ENCODE results near the gene PDE8B. TPM values are rescaled to one million over a fixed set of nuclear protein-coding genes. Genes with fewer than 3 reads are reported as not detected.

Gene PDE8B
- total RNA-seq, 1 experiment from 2014 or later, result not detected

- no TSS peak for BruUV-seq (replicated peaks)
- ChIA-PET CTCF (no interaction called here), POLR2A (ENCODE audit: unreplicated experiment) (no interaction called here)
Measured at GRCh38 chr5:77181173-77181572, 29.3 kb upstream of the PDE8B start.

GRCh38 chr5:77181596-77182304, 28.7 kb upstream of the PDE8B start:
- Histone ChIP-seq H3K4me1 (ENCODE audit: insufficient read depth, low read length) (peaks cover 12% of the 10 kb centered on the region), H2AFZ (ENCODE audit: low read length) (no peak overlapping the region), H3K9me3 (ENCODE audit: low read length) (no peaks in the 10 kb centered on the region), H3K79me2 (ENCODE audit: low read length) (no peaks in the 10 kb centered on the region), H3K36me3 (ENCODE audit: low read depth, low read length) (no peaks in the 10 kb centered on the region), H3K9ac (ENCODE audit: low read length) (no peak overlapping the region), H4K20me1 (ENCODE audit: low read length) (no peaks in the 10 kb centered on the region), H3K27ac (ENCODE audit: low read length) (no peak overlapping the region), H3K4me2 (ENCODE audit: low read length) (no peak overlapping the region), H3K4me3 (ENCODE audit: low read length) (no peak overlapping the region), H3K27me3 (ENCODE audit: low read length) (no peaks in the 10 kb centered on the region), H3K9me2 (replicated peaks; ENCODE audit: low read length) (no peaks in the 10 kb centered on the region), H3F3A (ENCODE audit: low read length, unreplicated experiment) (no peaks in the 10 kb centered on the region)
- no TSS peak for BruUV-seq (replicated peaks)
- TF ChIP-seq EZH2phosphoT487 (IDR thresholded peaks at IDR 0.05; ENCODE audit: borderline replicate concordance, low read length) (no peak), CTCF (conservative IDR thresholded peaks at IDR 0.05; ENCODE audit: low read depth, low read length) (no peak), EZH2 (IDR thresholded peaks at IDR 0.05; ENCODE audit: low read length, unreplicated experiment) (no peak)
- POLR2A ChIA-PET (ENCODE audit: unreplicated experiment), result no interaction called here
- ATAC-seq (no peak), DNase-seq (no peak)
- intact Hi-C loops (cut with micrococcal nuclease), result no loop called here
- CTCF ChIA-PET, result interaction anchor here (0.6 kb wide), 1 partner anchor 38 kb away, joined by 3 read pairs; no protein-coding TSS in a partner anchor

More at GRCh38 chr5:77181173-77181572, 29.3 kb upstream of the PDE8B start:
- DNase-seq (no peak), ATAC-seq (no peak)
- H3K4me2 ChIP-seq (ENCODE audit: low read length), result no peak overlapping the region
- no peaks in the 10 kb centered on the region for H4K20me1 ChIP-seq (ENCODE audit: low read length)
- H3K27me3 ChIP-seq (ENCODE audit: low read length), result no peaks in the 10 kb centered on the region
- H3K4me3 ChIP-seq (ENCODE audit: low read length), result no peak overlapping the region
- peaks cover 12% of the 10 kb centered on the region for H3K4me1 ChIP-seq (ENCODE audit: insufficient read depth, low read length)
- no peaks in the 10 kb centered on the region for H3K36me3 ChIP-seq (ENCODE audit: low read depth, low read length)
- intact Hi-C loops (cut with micrococcal nuclease), result no loop called here
- no peaks in the 10 kb centered on the region for H3K9me3 ChIP-seq (ENCODE audit: low read length)
- H3F3A ChIP-seq (ENCODE audit: low read length, unreplicated experiment), result no peaks in the 10 kb centered on the region
- H3K9me2 ChIP-seq (replicated peaks; ENCODE audit: low read length), result no peaks in the 10 kb centered on the region
- H2AFZ ChIP-seq (ENCODE audit: low read length), result no peak overlapping the region
- no peak overlapping the region for H3K9ac ChIP-seq (ENCODE audit: low read length)
- H3K79me2 ChIP-seq (ENCODE audit: low read length), result no peaks in the 10 kb centered on the region
- no peak overlapping the region for H3K27ac ChIP-seq (ENCODE audit: low read length)
- TF ChIP-seq EZH2phosphoT487 (IDR thresholded peaks at IDR 0.05; ENCODE audit: borderline replicate concordance, low read length), result no peak
- TF ChIP-seq EZH2 (IDR thresholded peaks at IDR 0.05; ENCODE audit: low read length, unreplicated experiment), result no peak
- no peak for TF ChIP-seq CTCF (conservative IDR thresholded peaks at IDR 0.05; ENCODE audit: low read depth, low read length)

GRCh38 chr5:77182367-77182766, 28.1 kb upstream of the PDE8B start:
- ATAC-seq, result no peak
- Histone ChIP-seq H3K79me2 (ENCODE audit: low read length) (no peaks in the 10 kb centered on the region), H3K27me3 (ENCODE audit: low read length) (no peaks in the 10 kb centered on the region), H3K9me2 (replicated peaks; ENCODE audit: low read length) (no peaks in the 10 kb centered on the region), H3K27ac (ENCODE audit: low read length) (no peak overlapping the region), H3F3A (ENCODE audit: low read length, unreplicated experiment) (no peaks in the 10 kb centered on the region), H3K4me1 (ENCODE audit: insufficient read depth, low read length) (peaks cover 11% of the 10 kb centered on the region), H3K9me3 (ENCODE audit: low read length) (no peaks in the 10 kb centered on the region), H3K9ac (ENCODE audit: low read length) (no peak overlapping the region), H4K20me1 (ENCODE audit: low read length) (no peaks in the 10 kb centered on the region), H3K4me2 (ENCODE audit: low read length) (no peak overlapping the region), H3K36me3 (ENCODE audit: low read depth, low read length) (no peaks in the 10 kb centered on the region), H3K4me3 (ENCODE audit: low read length) (no peak overlapping the region), H2AFZ (ENCODE audit: low read length) (no peak overlapping the region)
- no peak for DNase-seq
- ChIA-PET CTCF (interaction anchor here (0.6 kb wide), 1 partner anchor 38 kb away, joined by 3 read pairs; no protein-coding TSS in a partner anchor), POLR2A (ENCODE audit: unreplicated experiment) (no interaction called here)
- TF ChIP-seq EZH2 (IDR thresholded peaks at IDR 0.05; ENCODE audit: low read length, unreplicated experiment) (no peak), CTCF (conservative IDR thresholded peaks at IDR 0.05; ENCODE audit: low read depth, low read length) (no peak), EZH2phosphoT487 (IDR thresholded peaks at IDR 0.05; ENCODE audit: borderline replicate concordance, low read length) (no peak)
- intact Hi-C loops (cut with micrococcal nuclease), result no loop called here
- BruUV-seq (replicated peaks), result no TSS peak
